ENCODE data around the gene MVB12A. TPM values are rescaled to one million over a fixed set of nuclear protein-coding genes. Genes with fewer than 3 reads are reported as not detected.

Gene MVB12A
- total RNA-seq (133 and 148 TPM in 2 replicates), polyA plus RNA-seq (130 and 148 TPM in 2 replicates)

DNA sequence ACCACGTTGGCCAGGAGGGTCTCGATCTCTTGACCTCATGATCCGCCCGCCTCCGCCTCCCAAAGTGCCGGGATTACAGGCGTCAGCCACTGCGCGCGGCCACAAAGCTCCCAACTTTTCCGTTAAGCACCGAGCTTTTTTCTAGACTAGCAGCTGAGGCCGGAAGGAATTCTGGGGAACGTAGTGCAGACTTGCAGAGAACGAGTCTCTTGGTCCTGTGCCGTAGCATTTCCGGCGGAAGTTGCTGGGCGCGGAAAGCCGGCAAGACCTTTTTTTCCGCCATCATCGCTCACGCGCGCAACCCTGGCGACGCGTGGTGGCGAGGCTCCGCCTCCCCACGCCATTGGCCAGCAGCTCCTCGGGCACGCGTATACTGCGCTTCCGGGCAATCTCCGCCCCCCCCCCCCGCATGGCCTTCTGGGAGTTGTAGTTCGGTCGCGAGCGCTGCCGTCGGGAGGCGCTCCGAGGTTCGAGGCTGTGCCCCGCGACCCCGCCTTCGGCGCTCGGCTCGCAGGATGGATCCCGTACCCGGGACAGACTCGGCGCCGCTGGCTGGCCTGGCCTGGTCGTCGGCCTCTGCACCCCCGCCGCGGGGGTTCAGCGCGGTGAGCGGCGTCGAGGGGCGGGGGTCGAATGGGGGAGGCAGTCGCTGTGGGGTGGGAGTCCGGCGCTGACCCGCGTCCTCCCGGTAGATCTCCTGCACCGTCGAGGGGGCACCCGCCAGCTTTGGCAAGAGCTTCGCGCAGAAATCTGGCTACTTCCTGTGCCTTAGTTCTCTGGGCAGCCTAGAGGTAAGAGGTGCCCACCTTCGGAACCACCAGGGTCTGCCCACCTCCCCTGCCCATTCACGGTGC, at the start of gene MVB12A:
Gene MVB12A, plus strand, starts transcription at position 427 of the 854 bp plus-strand sequence. Its CDS starts 89 bp downstream, at position 516.
- Histone ChIP-seq H3K36me3 (no peaks in the 10 kb centered on the region), H3K27me3 (no peaks in the 10 kb centered on the region), H3K4me1 (ENCODE audit: low read depth) (peaks cover 13% of the 10 kb centered on the region), H3K4me3 (peak within 1 kb of the TSS; percentile 87), H3K9me3 (ENCODE audit: low read depth) (no peaks in the 10 kb centered on the region), H3K27ac (peak within 1 kb of the TSS; percentile 90)
- peak; percentile 98 to 100 for DNase-seq (ENCODE audit: low read depth in 1 of 2, low spot score in 1 of 2)
- TF ChIP-seq CTCF (IDR thresholded peaks at IDR 0.05; ENCODE audit: low read depth, low read length) = no peak

DNA sequence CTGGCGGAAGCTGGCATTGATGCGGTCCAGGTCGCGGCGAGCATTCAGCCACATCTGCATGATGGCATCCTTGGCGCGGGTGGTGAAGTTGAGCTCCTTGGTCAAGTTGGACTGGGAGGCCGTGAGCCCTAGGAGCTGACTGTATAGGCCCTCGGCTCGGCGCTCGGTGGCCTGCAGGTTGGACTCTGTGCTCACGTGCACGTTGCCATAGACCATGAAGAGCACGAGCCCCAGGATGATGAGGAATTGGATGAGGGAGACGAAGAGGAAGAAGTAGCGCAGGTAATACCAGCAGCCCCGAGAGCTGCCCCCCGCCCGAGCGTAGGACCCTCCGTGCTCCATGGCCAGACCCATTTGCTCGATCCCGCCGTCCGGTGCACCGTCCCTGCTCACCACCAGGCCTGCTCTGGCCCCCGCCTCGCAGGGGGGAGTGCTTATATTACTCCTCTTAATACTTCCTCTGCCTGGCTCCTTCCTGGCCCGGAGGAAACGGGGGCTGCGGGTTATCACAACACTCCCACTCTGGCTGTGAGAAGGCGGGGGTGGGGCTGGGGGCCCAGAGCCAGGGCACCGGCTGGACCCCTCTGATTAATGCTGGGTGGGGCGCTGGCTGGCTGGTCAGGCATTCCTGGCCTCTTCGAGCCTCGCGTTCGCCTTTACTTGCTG, 42.8 kb upstream of the MVB12A start, which contains the start of gene PLVAP:
Gene PLVAP, minus strand, starts transcription at position 408 of the 666 bp plus-strand sequence. Its CDS starts 54 bp downstream, at position 354.
- no peak within 1 kb of the TSS for H3K27ac ChIP-seq
- no peak for DNase-seq (ENCODE audit: low read depth in 1 of 2, low spot score in 1 of 2)
- H3K9me3 ChIP-seq (ENCODE audit: low read depth) = no peaks in the 10 kb centered on the region
- H3K27me3 ChIP-seq = no peaks in the 10 kb centered on the region
- H3K4me1 ChIP-seq (ENCODE audit: low read depth) = no peaks in the 10 kb centered on the region
- H3K4me3 ChIP-seq = no peak within 1 kb of the TSS
- no peaks in the 10 kb centered on the region for H3K36me3 ChIP-seq
- no peak for TF ChIP-seq CTCF (IDR thresholded peaks at IDR 0.05; ENCODE audit: low read depth, low read length)

- Histone ChIP-seq H3K36me3 (no peaks in the 10 kb centered on the region), H3K4me3 (no peak overlapping the region), H3K27ac (no peak overlapping the region), H3K9me3 (ENCODE audit: low read depth) (no peaks in the 10 kb centered on the region), H3K4me1 (ENCODE audit: low read depth) (no peaks in the 10 kb centered on the region), H3K27me3 (no peaks in the 10 kb centered on the region)
- DNase-seq (ENCODE audit: low read depth in 1 of 2, low spot score in 1 of 2) = no peak
- no peak for TF ChIP-seq CTCF (IDR thresholded peaks at IDR 0.05; ENCODE audit: low read depth, low read length)
These were observed 41.6 kb upstream of the MVB12A start for GRCh38 chr19:17378271-17378670.

DNA sequence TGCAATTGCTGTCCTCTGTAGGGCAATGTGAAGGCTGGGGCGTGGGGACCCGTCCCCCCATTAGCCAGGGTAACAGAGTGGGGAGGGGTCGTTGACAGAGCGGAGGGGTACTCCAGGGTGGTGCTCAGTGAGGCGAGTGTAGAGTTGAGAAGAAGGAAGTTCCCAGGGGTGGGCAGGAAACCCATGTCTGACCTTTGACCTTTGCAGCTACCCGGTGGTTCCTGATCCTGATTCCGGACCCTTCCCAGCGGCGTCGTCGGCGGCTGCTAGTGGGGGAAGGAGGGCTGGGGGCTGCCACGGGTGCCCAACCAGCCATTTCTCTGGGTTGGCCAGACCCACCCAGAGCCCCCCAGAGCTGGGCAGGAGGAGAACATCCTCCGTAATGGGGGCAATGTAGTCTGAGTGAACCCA, 40.6 kb upstream of the MVB12A start:
- H3K27ac ChIP-seq = peak overlapping the region; percentile 12
- no peaks in the 10 kb centered on the region for H3K9me3 ChIP-seq (ENCODE audit: low read depth)
- peak in 1 of 2 donors; percentile 49 for DNase-seq (ENCODE audit: low read depth in 1 of 2, low spot score in 1 of 2)
- H3K4me3 ChIP-seq = no peak overlapping the region
- no peaks in the 10 kb centered on the region for H3K27me3 ChIP-seq
- TF ChIP-seq CTCF (IDR thresholded peaks at IDR 0.05; ENCODE audit: low read depth, low read length) = no peak
- H3K4me1 ChIP-seq (ENCODE audit: low read depth) = no peaks in the 10 kb centered on the region
- H3K36me3 ChIP-seq = no peaks in the 10 kb centered on the region

DNA sequence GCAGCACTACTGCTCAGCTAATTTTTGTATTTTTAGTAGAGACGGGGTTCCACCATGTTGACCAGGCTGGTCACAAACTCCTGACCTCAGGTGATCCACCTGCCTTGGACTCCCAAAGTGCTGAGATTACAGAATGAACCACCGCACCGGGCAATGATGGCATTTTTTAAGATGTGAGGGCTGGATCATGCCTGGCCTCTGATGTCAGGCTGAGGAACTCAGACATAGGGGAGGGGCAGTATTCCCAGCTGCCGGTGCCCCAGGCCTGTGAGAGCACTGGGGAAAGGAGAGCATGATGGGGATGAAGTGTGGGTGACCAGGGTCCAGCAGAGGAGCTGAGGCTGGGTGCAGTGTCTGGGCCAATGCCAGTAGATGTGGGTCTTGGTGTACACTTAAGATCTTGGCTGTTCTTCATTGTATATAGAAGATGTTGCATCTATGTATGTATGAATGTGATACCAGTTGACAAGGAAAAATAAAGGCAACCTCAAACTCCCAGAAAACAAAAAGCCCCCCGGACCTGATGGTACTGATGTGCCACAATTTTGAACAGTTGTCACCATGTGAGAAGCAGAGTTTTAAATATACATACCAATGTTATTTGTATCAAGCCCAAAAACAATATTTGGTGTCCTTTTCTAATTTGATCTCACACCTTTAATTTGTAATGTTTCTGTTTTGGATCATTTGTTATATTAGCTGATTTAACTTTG, 39.3 kb upstream of the MVB12A start:
- Histone ChIP-seq H3K9me3 (ENCODE audit: low read depth) (no peaks in the 10 kb centered on the region), H3K4me3 (no peak overlapping the region), H3K36me3 (no peaks in the 10 kb centered on the region), H3K27ac (no peak overlapping the region), H3K4me1 (ENCODE audit: low read depth) (no peaks in the 10 kb centered on the region), H3K27me3 (no peaks in the 10 kb centered on the region)
- no peak for DNase-seq (ENCODE audit: low read depth in 1 of 2, low spot score in 1 of 2)
- no peak for TF ChIP-seq CTCF (IDR thresholded peaks at IDR 0.05; ENCODE audit: low read depth, low read length)

Measured in cardiac muscle cell (in vitro differentiated cells and primary cell).